HG02970 (cell line): ENCODE results near the gene SEMA4C.

Experiments
- ATAC-seq: cut with Tn5 transposase; IDR thresholded peaks from one replicate; pipeline ENCODE4 v1.9.1; 2021; ENCODE audit warnings: mild to moderate bottlenecking, moderate library complexity, moderate number of reproducible peaks; ENCODE audit not compliant: unreplicated experiment, low FRiP score

SEMA4C gene

GRCh38 chr2:96847586-96847985, 22.3 kb downstream of the SEMA4C start:
- ATAC-seq: no peak

- ATAC-seq: no peak
Observed at GRCh38 chr2:96846825-96847224, 23.1 kb downstream of the SEMA4C start.

- ATAC-seq: no peak
Observed at GRCh38 chr2:96844405-96844808, 25.5 kb downstream of the SEMA4C start.

GRCh38 chr2:96843538-96844268, 26.2 kb downstream of the SEMA4C start, which contains the start of gene ANKRD23:
ANKRD23 (minus strand) TSS chr2:96844021; CDS start chr2:96843992, 29 bp downstream.
- no peak for ATAC-seq

- no peak for ATAC-seq
Observed at GRCh38 chr2:96842600-96842999, 27.3 kb downstream of the SEMA4C start.

- ATAC-seq: no peak
Observed at GRCh38 chr2:96841701-96842495, 28.0 kb downstream of the SEMA4C start.

GRCh38 chr2:96839875-96840850, 29.7 kb downstream of the SEMA4C start:
- ATAC-seq: no peak

- ATAC-seq: no peak
Observed at GRCh38 chr2:96839293-96839874, 30.5 kb downstream of the SEMA4C start.

GRCh38 chr2:96838345-96839292, 31.3 kb downstream of the SEMA4C start:
- ATAC-seq: no peak

GRCh38 chr2:96837575-96837974, 32.3 kb downstream of the SEMA4C start:
- ATAC-seq: no peak

GRCh38 chr2:96835830-96836229, 34.0 kb downstream of the SEMA4C start:
- no peak for ATAC-seq

- no peak for ATAC-seq
Observed at GRCh38 chr2:96832754-96833507, 36.9 kb downstream of the SEMA4C start.

GRCh38 chr2:96832408-96832753, 37.5 kb downstream of the SEMA4C start:
- ATAC-seq: no peak

- ATAC-seq: no peak
Observed at GRCh38 chr2:96831679-96832078, 38.2 kb downstream of the SEMA4C start.

- ATAC-seq: no peak
Observed at GRCh38 chr2:96830044-96830562, 39.8 kb downstream of the SEMA4C start.

- no peak for ATAC-seq
Observed at GRCh38 chr2:96828874-96829273, 41.0 kb downstream of the SEMA4C start.

- ATAC-seq: no peak
Observed at GRCh38 chr2:96828436-96828835, 41.4 kb downstream of the SEMA4C start.

GRCh38 chr2:96826546-96827278, 43.2 kb downstream of the SEMA4C start:
- no peak for ATAC-seq
